Kidney epithelial cell (primary cell): ENCODE data around the gene CBS. TPM values are rescaled to one million over a fixed set of nuclear protein-coding genes. Genes with fewer than 3 reads are reported as not detected.
"Not testable (repeated sequence)": the region's sequence is repeated elsewhere in the genome, so short reads cannot be mapped to it uniquely, and the experiment has no call there.

Source experiments
- DNase-seq: peaks from one replicate; pipeline ENCODE4 v3.0.0-alpha.2; 2010; ENCODE audit warnings: low read depth
- H3K27me3 ChIP-seq: 2 replicates; pipeline ENCODE4 v1.6.0; 2011; ENCODE audit warnings: low read length; ENCODE audit not compliant: control insufficient read depth, insufficient read depth
- H3K36me3 ChIP-seq: 2 replicates; pipeline ENCODE4 v1.5.1; 2011; ENCODE audit warnings: low read length; ENCODE audit not compliant: control insufficient read depth, insufficient read depth
- H3K4me3 ChIP-seq: 2 replicates; pipeline ENCODE4 v1.5.1; 2011; ENCODE audit warnings: low read depth, mild to moderate bottlenecking, control low read depth, low read length
- total RNA-seq: library from RNA; depleted of rRNA; stranded (reverse); fragments of >200 nt; gene quantifications from 2 replicates; pipeline ENCODE4 v1.2.3, GENCODE V29; 2015
- TF ChIP-seq, protein P1 (sequence below): IDR thresholded peaks from 2 replicates; pipeline ENCODE4 v1.5.1; 2011; ENCODE audit warnings: mild to moderate bottlenecking, moderate library complexity, low read length, control low read depth, inconsistent platforms; ENCODE audit not compliant: insufficient read depth, poor library complexity, severe bottlenecking

The CBS gene
- total RNA-seq, 1 donor from 2014 or later: 125 TPM

DNA sequence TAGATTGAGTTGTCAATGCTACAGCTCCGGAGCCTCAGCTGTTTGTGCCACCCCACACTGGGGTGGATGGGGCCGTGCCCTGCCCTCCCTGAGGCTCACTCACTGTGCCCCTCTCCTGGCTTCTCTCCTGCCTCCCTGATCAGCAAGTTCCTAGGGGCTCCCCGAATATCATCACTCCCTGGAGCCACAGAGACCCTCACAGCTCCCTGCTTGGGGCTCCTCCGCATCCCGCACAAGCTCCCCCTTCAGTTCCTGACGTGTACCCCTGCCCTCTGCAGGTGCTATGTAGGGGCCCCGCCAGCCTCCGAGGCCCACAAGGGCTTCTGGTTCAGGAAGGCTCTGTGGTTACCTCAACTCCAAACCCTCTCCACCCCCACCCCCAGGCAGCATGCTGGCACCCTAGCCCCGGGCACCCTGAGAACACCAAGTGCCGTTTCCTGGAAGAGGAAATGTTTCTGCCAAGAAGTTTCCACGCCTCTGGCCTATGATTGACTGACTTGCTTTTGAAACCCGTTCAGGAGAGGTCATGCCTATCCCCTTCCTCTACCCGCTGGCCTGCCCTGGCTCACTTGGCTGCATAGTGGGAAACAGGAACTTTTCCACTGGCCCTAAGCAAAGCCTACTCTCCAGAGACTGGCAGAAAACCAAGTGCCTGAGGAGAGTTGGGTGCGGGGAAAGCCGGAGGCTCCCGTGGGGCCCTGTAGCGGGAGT, 30.3 kb downstream of the CBS start:
- not testable (repeated sequence) for H3K36me3 ChIP-seq, H3K4me3 ChIP-seq, H3K27me3 ChIP-seq, DNase-seq

DNA sequence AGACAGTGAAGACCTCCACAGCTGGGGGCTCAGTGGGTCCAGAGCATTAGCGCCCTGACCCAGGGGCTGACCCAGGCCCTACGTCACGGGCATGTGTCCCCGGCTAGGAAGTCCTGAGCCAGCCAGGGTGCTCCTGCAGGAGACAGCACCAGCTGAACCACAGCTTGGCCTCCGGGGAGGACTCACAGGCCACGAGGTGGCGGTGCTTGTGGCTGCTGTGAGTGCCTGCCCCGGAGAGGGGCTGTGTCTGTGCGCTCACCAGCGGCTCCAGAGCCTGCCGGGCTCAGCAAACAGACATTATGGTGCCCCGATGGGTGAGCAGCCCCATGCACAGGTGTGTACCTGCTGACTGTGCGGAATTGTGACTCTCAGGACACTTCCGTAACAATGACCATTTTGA, 31.1 kb downstream of the CBS start:
- not testable (repeated sequence) for H3K36me3 ChIP-seq, DNase-seq, H3K27me3 ChIP-seq, H3K4me3 ChIP-seq

DNA sequence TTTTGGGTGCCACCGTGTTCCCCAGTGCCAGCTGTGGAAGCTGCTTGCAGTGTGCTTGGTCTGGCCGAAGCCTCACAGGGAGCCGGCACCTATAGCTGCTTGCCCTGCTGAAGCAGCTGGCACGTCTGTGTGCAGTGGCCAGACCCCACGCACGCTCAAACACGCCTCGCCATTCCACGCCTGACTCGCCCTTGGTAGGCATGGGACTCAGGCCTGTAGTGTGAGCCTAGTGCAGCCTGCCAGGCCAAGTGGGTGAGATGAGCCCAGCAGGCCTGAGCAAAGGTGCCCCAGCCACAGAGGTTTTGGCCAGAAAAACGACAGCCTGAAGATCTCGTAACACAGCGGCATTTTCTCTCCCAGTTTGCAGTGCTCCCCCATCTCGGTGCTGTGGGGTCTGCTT, 32.3 kb downstream of the CBS start:
- not testable (repeated sequence) for H3K4me3 ChIP-seq, H3K27me3 ChIP-seq, DNase-seq, H3K36me3 ChIP-seq

DNA sequence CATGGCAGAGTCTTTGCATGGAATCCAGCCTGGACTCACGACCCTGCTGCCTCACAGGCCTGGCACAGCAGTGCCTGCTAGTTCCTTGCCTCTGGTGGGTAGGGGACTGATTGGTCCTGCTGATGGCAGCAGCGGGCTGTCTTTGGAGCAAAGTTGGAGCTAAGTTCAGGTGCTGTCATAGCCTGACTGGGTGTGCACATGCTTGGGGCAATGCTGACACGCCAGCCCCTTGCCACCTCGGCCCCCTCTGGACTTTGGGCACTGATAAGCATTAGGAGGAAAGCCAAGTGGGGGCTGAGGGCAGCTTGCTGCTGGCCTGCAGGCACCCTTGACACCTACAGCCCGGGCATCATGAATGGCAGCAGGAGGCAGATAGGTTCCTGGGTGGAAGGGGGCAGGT, 33.5 kb downstream of the CBS start:
- H3K36me3 ChIP-seq, H3K27me3 ChIP-seq, DNase-seq, H3K4me3 ChIP-seq: not testable (repeated sequence)

DNA sequence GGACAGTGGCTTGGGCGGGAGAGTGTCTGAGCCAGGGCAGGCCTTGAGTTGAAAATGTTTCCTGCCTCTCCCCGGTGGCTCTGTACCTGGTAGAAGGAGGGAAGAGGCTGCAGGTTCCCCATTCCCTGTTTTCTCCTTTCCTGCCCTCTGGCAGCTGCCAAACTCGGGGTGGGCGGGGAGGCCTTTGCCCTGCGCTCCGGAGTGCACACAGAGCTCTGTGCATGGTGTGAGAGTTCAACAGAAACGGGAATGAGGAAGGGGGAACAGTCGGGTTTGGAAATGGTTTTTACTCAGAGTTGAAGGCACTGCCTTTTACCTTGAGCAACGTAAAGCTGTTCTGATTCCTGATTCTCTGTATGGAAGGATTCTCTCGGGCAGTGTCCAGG, 37.0 kb downstream of the CBS start:
- H3K27me3 ChIP-seq, DNase-seq, H3K4me3 ChIP-seq, H3K36me3 ChIP-seq: not testable (repeated sequence)

DNA sequence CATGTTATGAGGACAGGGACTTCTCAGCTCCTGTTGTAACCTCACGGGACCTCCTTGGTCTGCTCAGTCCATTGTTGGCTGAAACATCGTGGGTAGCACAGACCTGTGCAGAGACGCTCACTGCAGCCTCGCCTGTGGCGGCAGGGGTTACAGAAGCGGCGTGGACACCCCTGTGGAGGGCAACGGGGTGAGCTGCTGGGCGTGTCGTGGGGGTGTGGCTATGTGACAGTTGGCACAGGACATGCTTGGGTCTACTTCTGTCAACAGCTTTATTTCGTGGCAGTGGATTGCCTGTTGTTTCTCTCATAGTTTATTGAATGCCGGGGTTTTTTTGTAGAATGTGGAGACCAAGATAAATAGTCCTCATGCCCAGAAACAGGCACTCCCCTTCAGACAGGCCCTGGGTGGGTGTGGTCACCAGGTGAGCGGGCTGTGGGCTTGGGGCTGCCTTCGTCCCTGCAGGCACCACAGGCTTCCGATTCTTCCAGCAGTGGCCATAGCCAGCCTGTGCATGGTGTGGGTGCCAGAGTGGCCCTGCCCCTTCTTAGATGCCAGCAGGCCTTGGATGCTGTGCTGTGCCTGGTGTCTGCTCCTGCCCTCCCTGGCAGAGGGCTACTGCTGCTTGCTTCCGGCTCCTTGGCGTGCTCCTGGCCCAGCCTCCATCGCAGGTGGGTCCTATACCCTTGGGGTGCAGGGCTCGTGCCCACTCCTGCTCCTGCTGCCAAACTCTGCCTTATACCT, 37.5 kb downstream of the CBS start:
- H3K4me3 ChIP-seq, H3K27me3 ChIP-seq, DNase-seq, H3K36me3 ChIP-seq: not testable (repeated sequence)

DNA sequence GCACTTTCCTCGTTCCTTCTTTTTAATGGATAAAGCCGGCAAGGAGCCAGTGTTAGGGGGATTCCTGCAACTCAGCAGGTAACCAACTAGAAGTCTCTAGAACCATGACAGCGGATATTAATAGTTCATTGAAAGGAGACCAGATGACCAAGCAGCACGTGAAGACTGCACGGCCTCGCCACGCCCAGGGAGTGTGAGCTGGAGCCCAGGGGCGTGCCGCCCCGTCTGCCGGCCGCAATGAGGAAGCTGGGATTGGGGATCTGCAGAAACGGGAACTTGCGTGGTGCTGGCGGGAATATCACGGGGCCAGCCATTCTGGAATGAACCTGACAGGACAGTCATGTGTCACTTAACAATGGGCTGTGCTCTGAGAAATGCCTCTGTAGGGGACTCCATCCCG, 38.7 kb downstream of the CBS start:
- H3K4me3 ChIP-seq, DNase-seq, H3K36me3 ChIP-seq, H3K27me3 ChIP-seq: not testable (repeated sequence)

DNA sequence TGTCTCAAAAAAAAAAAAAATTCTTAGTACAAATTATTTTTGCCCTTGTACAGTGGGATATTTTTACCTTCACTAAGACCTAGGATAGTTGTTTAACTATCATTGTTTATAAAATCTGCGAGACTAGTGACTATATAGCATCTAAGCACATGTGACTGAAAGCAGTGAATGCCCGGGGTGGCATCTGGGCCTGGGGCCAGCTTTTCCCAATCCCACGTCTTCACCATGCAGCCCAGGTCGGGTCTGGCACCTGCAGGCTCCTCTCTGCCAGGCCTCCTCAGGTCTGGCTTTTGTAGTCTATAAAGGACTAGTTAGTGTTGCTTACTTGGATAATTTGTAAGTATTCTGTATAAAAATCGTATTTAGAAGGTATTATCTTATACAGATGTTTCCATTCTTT, 40.8 kb downstream of the CBS start:
- H3K4me3 ChIP-seq: no peak overlapping the region
- TF ChIP-seq, protein P1, sequence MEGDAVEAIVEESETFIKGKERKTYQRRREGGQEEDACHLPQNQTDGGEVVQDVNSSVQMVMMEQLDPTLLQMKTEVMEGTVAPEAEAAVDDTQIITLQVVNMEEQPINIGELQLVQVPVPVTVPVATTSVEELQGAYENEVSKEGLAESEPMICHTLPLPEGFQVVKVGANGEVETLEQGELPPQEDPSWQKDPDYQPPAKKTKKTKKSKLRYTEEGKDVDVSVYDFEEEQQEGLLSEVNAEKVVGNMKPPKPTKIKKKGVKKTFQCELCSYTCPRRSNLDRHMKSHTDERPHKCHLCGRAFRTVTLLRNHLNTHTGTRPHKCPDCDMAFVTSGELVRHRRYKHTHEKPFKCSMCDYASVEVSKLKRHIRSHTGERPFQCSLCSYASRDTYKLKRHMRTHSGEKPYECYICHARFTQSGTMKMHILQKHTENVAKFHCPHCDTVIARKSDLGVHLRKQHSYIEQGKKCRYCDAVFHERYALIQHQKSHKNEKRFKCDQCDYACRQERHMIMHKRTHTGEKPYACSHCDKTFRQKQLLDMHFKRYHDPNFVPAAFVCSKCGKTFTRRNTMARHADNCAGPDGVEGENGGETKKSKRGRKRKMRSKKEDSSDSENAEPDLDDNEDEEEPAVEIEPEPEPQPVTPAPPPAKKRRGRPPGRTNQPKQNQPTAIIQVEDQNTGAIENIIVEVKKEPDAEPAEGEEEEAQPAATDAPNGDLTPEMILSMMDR: no peak
- no peaks in the 10 kb centered on the region for H3K27me3 ChIP-seq
- no peaks in the 10 kb centered on the region for H3K36me3 ChIP-seq
- DNase-seq: no peak

DNA sequence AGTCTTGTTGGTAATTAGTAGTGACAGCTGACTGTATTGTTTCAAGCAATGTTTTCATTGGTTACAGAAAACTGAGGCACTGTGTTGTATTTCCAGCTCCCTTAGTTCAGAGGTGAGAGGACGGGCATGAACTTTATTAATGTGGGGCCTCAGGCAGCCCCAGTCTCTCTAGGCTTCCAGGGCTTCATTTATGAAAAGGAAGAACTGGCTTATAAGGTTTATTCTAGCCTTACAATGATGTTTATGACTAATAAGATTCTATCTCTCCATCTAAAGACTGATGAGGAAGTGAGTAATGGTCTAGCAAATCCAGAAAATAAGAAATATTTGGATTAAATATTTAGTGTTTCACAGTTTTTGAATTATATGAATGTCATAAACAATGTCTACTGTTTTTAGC, 41.5 kb downstream of the CBS start:
- no peak for DNase-seq
- no peak overlapping the region for H3K4me3 ChIP-seq
- TF ChIP-seq, protein P1: no peak
- no peaks in the 10 kb centered on the region for H3K36me3 ChIP-seq
- no peaks in the 10 kb centered on the region for H3K27me3 ChIP-seq
